IMR-90 (cell line): ENCODE data around the gene MAP3K7CL. TPM values are rescaled to one million over a fixed set of nuclear protein-coding genes. Genes with fewer than 3 reads are reported as not detected.

Source experiments
- ATAC-seq: fragments of 200-7000 bp; cut with Tn5 transposase; 2 replicates; pipeline ENCODE4 v1.9.1; 2020; ENCODE audit warnings: low read depth, mild to moderate bottlenecking, moderate library complexity
- BruUV-seq: library from RNA; stranded (reverse); fragments of 400-500 nt; replicated peaks from 2 replicates; lab custom pipeline; 2021; lab: Mats Ljungman, UMichigan
- CTCF ChIA-PET: fragments of 300-600 bp; formaldehyde crosslinking; extraction: SDS; loops from one replicate; lab custom pipeline; 2021; ENCODE audit warnings: antibody characterized with exemption; lab: Yijun Ruan, JAX
- POLR2A ChIA-PET: fragments of 300-600 bp; sonication (Branson Sonifier 250); formaldehyde crosslinking; loops from one replicate; lab custom pipeline; 2022; ENCODE audit warnings: antibody characterized with exemption; ENCODE audit not compliant: unreplicated experiment; lab: Charles Lee
- DNase-seq: peaks from one replicate; pipeline ENCODE4 v3.0.0; 2013
- H2AFZ ChIP-seq: replicated peaks from 2 replicates; pipeline ENCODE3; 2013; ENCODE audit warnings: low read length, mild to moderate bottlenecking; ENCODE audit not compliant: poor library complexity
- H2AK5ac ChIP-seq: 2 replicates; pipeline ENCODE4 v1.6.1; 2013; ENCODE audit warnings: low read depth, low read length, inconsistent platforms
- H2AK9ac ChIP-seq: replicated peaks from 2 replicates; pipeline ENCODE3; 2013; ENCODE audit warnings: mild to moderate bottlenecking, low read depth, low read length, moderate library complexity; ENCODE audit not compliant: poor library complexity
- H2BK120ac ChIP-seq: 2 replicates; pipeline ENCODE4 v1.6.1; 2013; ENCODE audit warnings: low read depth, low read length, inconsistent platforms
- H2BK15ac ChIP-seq: 3 replicates; pipeline ENCODE4 v1.6.1; 2013; ENCODE audit warnings: low read depth, low read length, inconsistent platforms
- H2BK20ac ChIP-seq: 2 replicates; pipeline ENCODE4 v1.6.1; 2013; ENCODE audit warnings: low read depth, mild to moderate bottlenecking, inconsistent platforms, low read length, moderate library complexity
- H2BK5ac ChIP-seq: 2 replicates; pipeline ENCODE4 v1.6.1; 2013; ENCODE audit warnings: mild to moderate bottlenecking, low read depth, low read length, inconsistent platforms; ENCODE audit not compliant: poor library complexity, severe bottlenecking
- H3K14ac ChIP-seq: replicated peaks from 2 replicates; pipeline ENCODE4 v1.6.1; 2013; ENCODE audit warnings: low read depth, low read length, inconsistent platforms
- H3K18ac ChIP-seq: 2 replicates; pipeline ENCODE4 v1.6.1; 2013; ENCODE audit warnings: low read depth, low read length, control low read depth
- H3K23ac ChIP-seq: 2 replicates; pipeline ENCODE4 v1.6.1; 2013; ENCODE audit warnings: low read depth, low read length, inconsistent platforms
- H3K27ac ChIP-seq: 2 replicates; pipeline ENCODE4 v1.5.1; 2013; ENCODE audit warnings: mild to moderate bottlenecking, control low read depth, low read length; ENCODE audit not compliant: insufficient read depth
- H3K27me3 ChIP-seq: 2 replicates; pipeline ENCODE4 v1.6.1; 2013; ENCODE audit warnings: low read length; ENCODE audit not compliant: control insufficient read depth, insufficient read depth
- H3K36me3 ChIP-seq: 2 replicates; pipeline ENCODE4 v1.6.1; 2013; ENCODE audit warnings: low read length, mixed read lengths; ENCODE audit not compliant: control insufficient read depth, insufficient read depth
- H3K4ac ChIP-seq: 2 replicates; pipeline ENCODE4 v1.6.1; 2013; ENCODE audit warnings: low read depth, low read length, inconsistent platforms
- H3K4me1 ChIP-seq: 2 replicates; pipeline ENCODE4 v1.6.1; 2013; ENCODE audit warnings: low read length, mixed read lengths; ENCODE audit not compliant: control insufficient read depth, insufficient read depth
- H3K4me2 ChIP-seq: 2 replicates; pipeline ENCODE4 v1.6.1; 2013; ENCODE audit warnings: low read depth, mild to moderate bottlenecking, control low read depth, low read length, moderate library complexity
- H3K4me3 ChIP-seq: 2 replicates; pipeline ENCODE4 v1.5.1; 2013; ENCODE audit warnings: low read depth, mild to moderate bottlenecking, control low read depth, low read length, moderate library complexity; ENCODE audit not compliant: insufficient read depth
- H3K56ac ChIP-seq: 2 replicates; pipeline ENCODE4 v1.6.1; 2013; ENCODE audit warnings: low read length, inconsistent platforms; ENCODE audit not compliant: insufficient read depth; ENCODE audit errors: extremely low read depth
- H3K79me1 ChIP-seq, 2 experiments: 2 replicates each; pipeline ENCODE4 v1.6.1; 2013; ENCODE audit warnings: low read length in 2 of 2, inconsistent platforms in 1 of 2, low read depth in 1 of 2
- H3K9ac ChIP-seq: 2 replicates; pipeline ENCODE4 v1.6.1; 2013; ENCODE audit warnings: low read depth, low read length, control low read depth
- H3K9me1 ChIP-seq: 2 replicates; pipeline ENCODE4 v1.6.1; 2013; ENCODE audit warnings: low read length, inconsistent platforms; ENCODE audit not compliant: insufficient read depth
- H3K9me3 ChIP-seq: 2 replicates; pipeline ENCODE4 v1.6.1; 2013; ENCODE audit warnings: low read length; ENCODE audit not compliant: control insufficient read depth, insufficient read depth
- H4K20me1 ChIP-seq: 2 replicates; pipeline ENCODE4 v1.6.1; 2013; ENCODE audit warnings: low read length, inconsistent platforms; ENCODE audit not compliant: insufficient read depth
- H4K5ac ChIP-seq: 2 replicates; pipeline ENCODE4 v1.6.1; 2013; ENCODE audit warnings: mild to moderate bottlenecking, low read depth, low read length, control low read depth
- H4K8ac ChIP-seq, 2 experiments: 2 replicates each; pipeline ENCODE4 v1.6.1; 2013; ENCODE audit warnings: low read depth in 2 of 2, low read length in 2 of 2, control low read depth in 1 of 2, inconsistent platforms in 1 of 2
- H4K91ac ChIP-seq: 2 replicates; pipeline ENCODE4 v1.6.1; 2013; ENCODE audit warnings: low read depth, low read length, inconsistent platforms; ENCODE audit not compliant: insufficient read depth
- FOS ChIP-seq: fragments of 150-350 bp; IDR thresholded peaks from 2 replicates; pipeline ENCODE4 v1.6.1; 2016; ENCODE audit warnings: low read depth, low read length
- POLR2A ChIP-seq: IDR thresholded peaks from 2 replicates; pipeline ENCODE4 v1.6.1; 2012; ENCODE audit warnings: mild to moderate bottlenecking, low read depth, low read length
- RCOR1 ChIP-seq: IDR thresholded peaks from 2 replicates; pipeline ENCODE4 v1.6.1; 2012; ENCODE audit warnings: mild to moderate bottlenecking, low read length, improper control_type of control experiment; ENCODE audit not compliant: insufficient replicate concordance
- WGBS, 2 experiments: methylation state at CpG; one replicate each; pipeline versions ENCODE4 v1.1.5 to v1.1.7; 2013; ENCODE audit warnings: missing lambda C conversion rate in 2 of 2; ENCODE audit not compliant: insufficient read length in 1 of 2; ENCODE audit errors: extremely low coverage in 2 of 2; 5-methylcytosine and 5-hydroxymethylcytosine counted together
- dilution Hi-C: fragments of 300-500 bp; cut with HindIII; formaldehyde crosslinking; loops from one replicate; pipeline ENCODE4 v1.14.3; 2018; ENCODE audit warnings: low sequenced_read_pairs; ENCODE audit not compliant: unreplicated experiment
- in situ Hi-C: fragments of 300-500 bp; cut with MboI; formaldehyde crosslinking; loops from 3 replicates; pipeline ENCODE4 v1.14.3; 2019; ENCODE audit warnings: low sequenced_read_pairs, inconsistent platforms, mixed read lengths
- intact Hi-C: fragments of 100-400 bp; cut with micrococcal nuclease; formaldehyde crosslinking; loops from 2 replicates; pipeline ENCODE4 v1.10.0; 2022
- polyA plus RNA-seq, 3 experiments: library from polyadenylated mRNA; depleted of rRNA; stranded (reverse); fragments of >200 nt; gene quantifications; 2 replicates each; pipeline ENCODE4 v1.2.3, GENCODE V29; 2012; ENCODE audit warnings: low replicate concordance in 1 of 3
- total RNA-seq: library from RNA; depleted of rRNA; stranded (reverse); fragments of >200 nt; gene quantifications from 2 replicates; pipeline ENCODE4 v1.2.3, GENCODE V29; 2012
- TF ChIP-seq, protein P1 (sequence below): fragments of 150-350 bp; IDR thresholded peaks from 2 replicates; pipeline ENCODE4 v1.6.1; 2017; ENCODE audit warnings: mild to moderate bottlenecking, antibody characterized with exemption, low read length, low read depth

Gene MAP3K7CL
- total and polyA plus RNA-seq, 2 of the 4 experiments (the other 2 are of a cell fraction): 21.0 to 22.3 TPM

GRCh38 chr21:29152916-29153315 is 22.5 kb downstream of the MAP3K7CL start:
- no peak overlapping the region for H4K5ac ChIP-seq
- no peak overlapping the region for H3K23ac ChIP-seq
- no peak overlapping the region for H3K4me3 ChIP-seq
- no peak overlapping the region for H3K27ac ChIP-seq
- ChIA-PET POLR2A (no interaction called here), CTCF (no interaction called here)
- no peak overlapping the region for H2BK5ac ChIP-seq
- no peak overlapping the region for H2AFZ ChIP-seq
- no peaks in the 10 kb centered on the region for H3K27me3 ChIP-seq
- no peak overlapping the region for H3K14ac ChIP-seq
- no peak for ATAC-seq
- no peak overlapping the region for H2AK5ac ChIP-seq
- no peak overlapping the region for H2BK20ac ChIP-seq
- no peak overlapping the region for H2AK9ac ChIP-seq
- BruUV-seq: no TSS peak
- no peaks in the 10 kb centered on the region for H3K36me3 ChIP-seq
- H3K79me1 ChIP-seq: peaks cover 0 to 14% of the 10 kb centered on the region in 2 experiments; a peak in 2 of 4 replicates
- no peak overlapping the region for H3K4ac ChIP-seq
- no peak overlapping the region for H2BK15ac ChIP-seq
- H4K91ac ChIP-seq: no peak overlapping the region
- no peak overlapping the region for H3K18ac ChIP-seq
- peaks cover 11% of the 10 kb centered on the region for H3K4me1 ChIP-seq
- no peak overlapping the region for H4K8ac ChIP-seq
- H3K56ac ChIP-seq: no peak overlapping the region
- H3K9me3 ChIP-seq: no peaks in the 10 kb centered on the region
- intact Hi-C loops: no loop called here
- in situ Hi-C loops: no loop called here
- H4K20me1 ChIP-seq: no peaks in the 10 kb centered on the region
- DNase-seq: no peak
- H3K4me2 ChIP-seq: no peak overlapping the region
- TF ChIP-seq POLR2A: no peak
- TF ChIP-seq, protein P1, sequence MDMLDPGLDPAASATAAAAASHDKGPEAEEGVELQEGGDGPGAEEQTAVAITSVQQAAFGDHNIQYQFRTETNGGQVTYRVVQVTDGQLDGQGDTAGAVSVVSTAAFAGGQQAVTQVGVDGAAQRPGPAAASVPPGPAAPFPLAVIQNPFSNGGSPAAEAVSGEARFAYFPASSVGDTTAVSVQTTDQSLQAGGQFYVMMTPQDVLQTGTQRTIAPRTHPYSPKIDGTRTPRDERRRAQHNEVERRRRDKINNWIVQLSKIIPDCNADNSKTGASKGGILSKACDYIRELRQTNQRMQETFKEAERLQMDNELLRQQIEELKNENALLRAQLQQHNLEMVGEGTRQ: no peak
- no peak for TF ChIP-seq RCOR1
- TF ChIP-seq FOS: no peak
- no peak overlapping the region for H3K9ac ChIP-seq
- no CpG with 5 or more reads among the region's 1 CpG for WGBS, 2 experiments
- H2BK120ac ChIP-seq: no peak overlapping the region
- dilution Hi-C loops: no loop called here
- peaks cover 5% of the 10 kb centered on the region for H3K9me1 ChIP-seq
